Activated T-cell treated with anti-CD3 and anti-CD28 coated beads, Interleukin-2, amount 50 U/mL, for 1 hour (primary cell): ENCODE results near the gene PCGF3.

Source experiments
- DNase-seq: peaks from one replicate; pipeline ENCODE4 v3.0.0-alpha.2; 2020

PCGF3 gene, protein sequence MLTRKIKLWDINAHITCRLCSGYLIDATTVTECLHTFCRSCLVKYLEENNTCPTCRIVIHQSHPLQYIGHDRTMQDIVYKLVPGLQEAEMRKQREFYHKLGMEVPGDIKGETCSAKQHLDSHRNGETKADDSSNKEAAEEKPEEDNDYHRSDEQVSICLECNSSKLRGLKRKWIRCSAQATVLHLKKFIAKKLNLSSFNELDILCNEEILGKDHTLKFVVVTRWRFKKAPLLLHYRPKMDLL

DNA sequence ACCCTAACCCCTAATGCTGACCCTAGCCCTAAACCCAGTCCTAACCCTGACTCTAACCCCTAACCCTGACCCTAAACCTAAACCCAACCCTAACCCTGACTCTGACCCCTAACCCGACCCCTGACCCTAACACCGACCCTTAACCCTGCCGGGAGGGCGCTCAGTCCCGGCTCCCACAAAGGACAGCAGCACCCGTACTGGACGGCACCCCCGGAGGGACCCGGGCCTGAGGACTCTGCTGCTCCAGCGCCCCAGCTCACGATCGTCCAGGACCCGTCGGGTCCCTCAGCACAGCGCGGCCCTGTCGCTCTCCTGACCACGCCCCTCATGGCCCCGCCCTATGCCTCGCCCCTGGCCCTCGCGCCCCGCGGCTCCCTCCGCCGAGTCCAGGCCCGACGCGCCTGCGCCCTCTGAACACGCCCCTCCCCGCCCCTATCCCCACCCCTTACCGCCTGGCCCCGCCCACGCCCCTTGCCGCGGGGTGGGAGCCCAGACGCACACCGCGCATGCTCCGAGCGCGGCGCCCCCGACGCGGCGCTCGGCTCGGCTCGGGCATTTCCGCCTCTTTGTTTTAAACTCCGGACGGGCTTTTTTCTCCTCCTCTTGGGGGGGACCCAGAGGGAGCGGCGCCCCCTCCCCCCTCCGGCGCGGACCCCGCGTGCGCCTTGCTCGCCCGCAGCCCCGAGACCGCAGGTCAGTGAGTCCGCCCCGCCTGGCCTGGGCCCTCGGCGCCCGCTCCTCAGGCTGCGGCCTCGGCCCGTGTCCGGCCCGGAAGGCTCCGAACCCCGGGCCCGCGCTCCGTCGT is at the start of gene PCGF3:
Gene PCGF3, plus strand, starts transcription at position 555 of the 805 bp plus-strand sequence. CDS start 27,849 bp downstream, outside the sequence.
- peak; percentile 97 for DNase-seq

DNA sequence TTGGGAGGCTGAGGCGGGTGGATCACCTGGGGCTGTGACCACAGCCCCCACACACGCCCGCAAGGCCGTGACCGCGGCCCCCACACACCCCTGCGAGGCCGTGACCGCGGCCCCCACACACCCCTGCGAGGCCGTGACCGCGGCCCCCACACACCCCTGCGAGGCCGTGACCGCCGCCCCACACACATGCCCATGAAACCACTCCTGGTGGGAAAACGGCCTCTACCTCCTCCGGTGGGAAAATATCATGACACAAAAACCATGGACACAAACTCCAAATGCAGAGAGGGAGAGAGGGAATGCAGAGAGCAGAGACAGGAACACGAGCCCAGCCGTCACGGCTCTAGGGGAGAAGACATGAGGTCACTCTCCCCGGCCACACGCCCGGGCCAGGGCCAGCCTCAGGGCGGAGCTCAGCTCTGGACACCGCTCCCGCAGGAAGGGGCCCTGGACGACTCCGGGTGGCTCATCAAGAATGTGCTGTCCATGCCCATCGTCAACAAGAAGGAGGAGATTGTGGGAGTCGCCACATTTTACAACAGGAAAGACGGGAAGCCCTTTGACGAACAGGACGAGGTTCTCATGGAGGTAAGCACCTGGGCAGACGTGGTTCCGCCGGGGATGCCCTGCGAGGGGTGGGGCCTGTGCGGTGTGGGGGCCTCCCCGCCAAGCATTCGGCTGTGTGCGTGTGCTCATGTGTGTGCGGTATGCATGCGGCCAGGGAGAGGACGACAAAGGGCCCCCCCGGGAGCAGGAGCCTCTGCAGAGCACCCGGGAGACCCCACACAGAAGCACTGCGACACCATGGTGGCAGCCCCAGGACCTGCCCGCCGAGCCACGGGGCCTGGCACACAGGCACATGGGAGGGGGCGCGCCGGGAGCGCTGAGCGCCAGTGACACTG is 48.9 kb upstream of the PCGF3 start:
- DNase-seq = no peak

DNA sequence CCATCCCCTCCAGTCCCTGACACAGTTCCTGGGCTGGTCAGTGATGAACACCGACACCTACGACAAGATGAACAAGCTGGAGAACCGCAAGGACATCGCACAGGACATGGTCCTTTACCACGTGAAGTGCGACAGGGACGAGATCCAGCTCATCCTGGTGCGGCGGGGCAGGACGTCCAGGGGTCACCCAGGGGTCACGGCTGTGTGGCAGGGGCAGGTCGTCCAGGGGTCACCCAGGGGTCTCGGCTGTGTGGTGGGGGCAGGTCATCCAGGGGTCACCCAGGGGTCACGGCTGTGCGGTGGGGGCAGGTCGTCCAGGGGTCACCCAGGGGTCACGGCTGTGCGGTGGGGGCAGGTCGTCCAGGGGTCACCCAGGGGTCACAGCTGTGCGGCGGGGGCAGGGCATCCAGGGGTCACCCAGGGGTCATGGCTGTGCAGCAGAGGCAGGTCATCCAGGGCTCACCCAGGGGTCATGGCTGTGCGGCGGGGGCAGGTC is 48.2 kb upstream of the PCGF3 start:
- DNase-seq = no peak

DNA sequence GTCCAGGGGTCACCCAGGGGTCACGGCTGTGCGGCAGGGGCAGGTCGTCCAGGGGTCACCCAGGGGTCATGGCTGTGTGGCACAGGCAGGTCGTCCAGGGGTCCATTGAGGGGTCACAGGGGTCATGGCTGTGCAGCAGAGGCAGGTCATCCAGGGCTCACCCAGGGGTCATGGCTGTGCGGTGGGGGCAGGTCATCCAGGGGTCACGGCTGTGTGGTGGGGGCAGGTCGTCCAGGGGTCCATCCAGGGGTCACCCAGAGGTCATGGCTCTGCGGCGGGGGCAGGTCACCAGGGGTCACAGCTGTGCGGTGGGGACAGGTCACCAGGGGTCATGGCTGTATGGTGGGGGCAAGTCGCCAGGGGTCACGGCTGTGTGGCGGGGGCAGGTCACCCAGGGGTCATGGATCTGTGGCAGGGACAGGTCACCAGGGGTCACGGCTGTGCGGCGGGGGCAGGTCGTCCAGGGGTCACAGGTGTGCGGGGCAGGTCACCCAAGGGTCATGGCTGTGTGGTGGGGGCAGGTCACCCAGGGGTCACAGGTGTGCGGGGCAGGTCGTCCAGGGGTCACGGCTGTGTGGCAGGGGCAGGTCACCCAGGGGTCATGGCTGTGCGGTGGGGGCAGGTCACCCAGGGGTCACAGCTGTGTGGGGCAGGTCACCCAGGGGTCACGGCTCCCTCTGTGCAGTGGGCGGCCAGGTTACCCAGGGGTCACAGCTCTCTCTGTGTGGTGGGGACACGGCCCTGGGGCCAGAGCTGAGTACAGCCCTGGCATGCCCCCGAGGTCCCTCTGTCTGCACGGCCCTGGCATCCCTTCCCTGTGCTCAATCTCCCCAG is 47.6 kb upstream of the PCGF3 start:
- no peak for DNase-seq

DNA sequence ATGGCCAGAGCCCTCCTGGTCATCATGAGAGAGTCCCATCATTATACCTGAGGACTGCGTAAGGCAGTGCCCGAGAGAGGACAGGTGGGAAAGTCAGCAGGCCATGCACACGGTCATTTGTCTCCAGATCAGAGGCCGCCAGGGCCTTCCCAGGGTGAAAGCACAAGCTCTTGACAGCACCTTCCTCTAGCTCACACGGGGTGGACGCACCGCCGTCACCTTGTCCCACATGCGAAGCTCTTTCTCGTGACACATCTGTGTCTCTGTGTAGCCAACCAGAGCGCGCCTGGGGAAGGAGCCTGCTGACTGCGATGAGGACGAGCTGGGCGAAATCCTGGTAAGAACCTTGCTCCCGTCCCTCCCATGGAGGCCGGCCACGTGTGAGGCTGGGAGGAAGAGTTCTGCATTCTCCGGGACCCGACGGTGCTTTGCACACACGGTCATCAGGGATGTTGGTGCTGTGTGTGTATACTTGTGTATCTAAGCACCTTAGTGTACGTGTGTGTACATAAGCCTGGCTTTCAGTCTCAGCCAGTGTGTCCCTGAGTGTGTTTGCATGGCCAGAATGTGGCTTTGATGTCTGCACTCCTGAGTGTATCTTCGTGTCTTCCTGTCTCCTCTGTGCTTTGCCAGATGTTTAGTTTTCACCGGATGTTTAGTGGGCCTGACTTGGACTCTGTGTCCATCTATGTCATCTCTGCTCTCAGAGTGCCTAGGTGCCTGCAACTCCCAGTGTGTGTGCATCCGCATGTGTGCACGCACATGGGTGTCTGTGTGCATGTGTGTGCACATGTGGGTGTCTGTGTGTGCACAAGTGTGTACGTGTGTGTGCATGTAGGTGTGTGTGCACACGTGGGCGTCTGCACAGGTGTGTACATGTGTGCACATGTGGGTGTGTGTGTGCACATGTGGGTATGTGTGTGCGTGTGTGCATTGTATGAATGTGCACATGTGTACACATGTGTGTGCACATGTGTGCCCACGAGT is 46.7 kb upstream of the PCGF3 start:
- DNase-seq = no peak

DNA sequence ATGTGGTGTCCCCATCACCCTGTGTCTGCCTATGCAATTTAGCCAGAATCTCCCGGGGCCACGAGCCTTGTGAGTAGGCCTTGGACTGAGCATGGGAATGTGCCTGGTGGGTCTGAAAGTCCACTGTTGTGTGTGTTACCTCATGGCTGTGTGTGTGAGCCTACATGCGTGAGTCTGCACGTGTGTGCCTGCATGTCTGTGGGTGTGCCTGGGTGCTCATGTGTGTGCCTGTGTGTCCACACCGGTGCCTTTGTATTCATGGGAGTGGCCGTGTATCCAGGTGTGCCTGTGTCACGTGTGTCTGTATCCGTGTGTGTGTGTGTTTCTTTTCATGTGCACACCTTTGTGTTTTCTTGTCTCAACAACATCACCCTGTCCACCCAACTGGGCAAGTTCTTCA is 45.8 kb upstream of the PCGF3 start:
- DNase-seq = no peak

DNA sequence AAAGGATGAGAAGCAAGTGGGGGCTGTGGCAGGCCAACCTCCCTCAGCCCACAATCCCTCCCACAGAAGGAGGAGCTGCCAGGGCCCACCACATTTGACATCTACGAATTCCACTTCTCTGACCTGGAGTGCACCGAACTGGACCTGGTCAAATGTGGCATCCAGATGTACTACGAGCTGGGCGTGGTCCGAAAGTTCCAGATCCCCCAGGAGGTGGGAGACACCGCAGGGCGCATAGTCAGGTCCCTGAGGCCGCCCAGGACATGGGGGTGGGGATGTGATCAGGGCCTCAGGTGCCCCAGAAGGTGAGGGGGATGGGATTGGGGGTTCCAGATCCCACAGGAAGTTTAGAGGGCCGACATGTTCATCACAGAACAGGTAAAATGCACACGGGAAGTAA is 45.2 kb upstream of the PCGF3 start:
- DNase-seq = no peak

DNA sequence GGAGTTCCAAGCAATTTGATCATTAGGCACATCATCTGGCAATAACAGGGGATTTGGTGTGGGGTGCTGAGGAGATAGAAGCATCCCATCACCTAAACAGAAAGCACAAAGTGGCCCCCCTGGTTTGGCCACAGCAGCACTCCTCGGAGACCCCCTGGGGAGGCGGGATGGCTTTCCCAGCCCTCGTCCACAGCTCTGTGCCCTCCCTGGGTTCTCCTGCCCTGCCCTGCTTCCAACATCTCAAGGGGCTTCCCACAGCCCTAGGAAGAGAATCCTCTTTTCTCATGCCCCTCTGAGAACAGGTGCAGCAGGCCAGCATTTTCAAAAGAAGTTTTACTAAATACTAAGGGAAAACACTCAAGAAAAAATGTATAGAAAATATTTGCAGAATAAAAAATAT is 44.4 kb upstream of the PCGF3 start:
- no peak for DNase-seq

DNA sequence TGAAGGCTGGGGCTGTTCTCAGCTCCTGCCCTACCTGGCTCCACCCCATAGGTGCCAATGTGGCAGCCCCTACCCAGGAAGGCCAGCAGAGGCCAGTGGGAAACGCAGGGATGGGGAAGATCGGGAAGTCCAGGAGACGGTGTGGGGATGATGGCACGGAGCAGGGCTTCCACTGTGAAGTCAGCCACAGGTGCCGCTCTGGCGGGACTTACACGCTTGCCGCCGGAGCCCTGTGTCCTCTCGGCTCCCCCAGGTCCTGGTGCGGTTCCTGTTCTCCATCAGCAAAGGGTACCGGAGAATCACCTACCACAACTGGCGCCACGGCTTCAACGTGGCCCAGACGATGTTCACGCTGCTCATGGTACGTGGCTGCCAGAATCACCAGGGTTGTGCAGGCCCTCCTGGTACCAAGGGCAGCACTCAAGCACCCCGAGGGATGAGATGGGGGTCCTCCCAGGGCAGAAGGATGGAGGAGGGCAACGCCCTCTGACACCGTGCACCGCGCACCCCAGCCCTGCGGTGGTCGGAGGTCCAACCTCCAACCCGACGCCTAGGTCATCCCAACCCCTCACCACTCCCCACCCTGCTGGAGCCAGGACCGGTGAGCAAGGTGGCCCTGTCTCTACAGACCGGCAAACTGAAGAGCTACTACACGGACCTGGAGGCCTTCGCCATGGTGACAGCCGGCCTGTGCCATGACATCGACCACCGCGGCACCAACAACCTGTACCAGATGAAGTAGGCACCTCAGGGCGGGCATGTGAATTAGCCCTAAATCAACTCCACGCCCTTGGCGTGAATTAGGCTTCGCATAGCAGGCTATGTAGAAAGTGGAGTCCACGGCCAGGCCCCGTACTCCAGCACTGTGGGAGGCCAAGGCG is 43.5 kb upstream of the PCGF3 start:
- DNase-seq = no peak

DNA sequence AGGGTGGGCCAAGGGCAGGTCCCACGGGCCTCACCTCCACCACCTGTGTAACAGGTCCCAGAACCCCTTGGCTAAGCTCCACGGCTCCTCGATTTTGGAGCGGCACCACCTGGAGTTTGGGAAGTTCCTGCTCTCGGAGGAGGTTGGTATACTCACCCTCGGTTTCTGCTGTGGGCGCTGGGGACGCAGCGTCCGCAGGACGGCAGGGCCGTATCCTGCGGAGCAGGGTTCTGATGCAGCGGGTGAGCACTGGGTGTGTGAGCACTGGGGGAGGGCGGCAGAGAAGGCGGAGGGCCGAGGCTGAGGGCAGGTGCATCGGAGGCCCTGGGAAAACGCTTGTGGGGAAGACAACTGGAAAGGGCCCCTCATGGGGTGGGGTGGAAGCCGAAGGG is 42.6 kb upstream of the PCGF3 start:
- no peak for DNase-seq

DNA sequence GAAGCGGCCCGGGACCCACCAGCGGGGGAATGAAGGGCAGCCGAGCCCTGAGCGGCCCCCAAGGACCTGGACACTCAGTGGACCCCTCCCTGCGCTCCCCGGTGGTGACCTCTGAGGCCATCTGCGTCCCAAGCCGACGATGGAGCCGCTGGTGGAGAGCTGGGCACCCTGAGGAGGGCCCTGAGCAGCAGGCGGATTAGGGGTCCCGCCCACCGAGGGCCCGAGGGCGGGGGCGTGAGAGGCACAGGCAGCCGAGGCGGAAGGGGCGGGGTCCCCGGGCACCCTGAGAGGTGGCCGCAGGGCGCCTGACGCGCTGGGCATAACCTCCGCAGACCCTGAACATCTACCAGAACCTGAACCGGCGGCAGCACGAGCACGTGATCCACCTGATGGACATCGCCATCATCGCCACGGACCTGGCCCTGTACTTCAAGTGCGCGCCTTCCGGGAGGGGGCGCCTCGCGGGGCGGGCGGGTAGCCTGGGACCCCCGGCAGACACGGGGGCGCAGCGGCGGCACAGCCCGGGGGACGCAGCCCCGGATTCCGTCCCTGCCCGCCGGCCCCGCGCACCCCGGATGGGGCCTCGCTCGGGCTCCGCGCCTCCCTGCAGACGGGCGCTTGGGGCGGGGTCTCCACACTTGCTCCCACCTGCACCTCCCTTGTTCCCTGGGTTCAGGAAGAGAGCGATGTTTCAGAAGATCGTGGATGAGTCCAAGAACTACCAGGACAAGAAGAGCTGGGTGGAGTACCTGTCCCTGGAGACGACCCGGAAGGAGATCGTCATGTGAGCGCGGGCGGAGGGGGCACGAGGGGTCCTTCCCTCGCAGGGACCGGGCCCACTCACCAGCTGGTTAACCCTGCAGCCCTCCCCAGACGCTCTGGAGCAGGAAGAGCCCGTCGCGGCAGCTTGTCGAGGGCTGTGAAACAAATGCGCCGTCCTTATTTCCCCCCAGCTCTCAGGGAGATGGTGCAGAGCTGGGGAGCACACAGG is 41.9 kb upstream of the PCGF3 start:
- peak; percentile 76 for DNase-seq

DNA sequence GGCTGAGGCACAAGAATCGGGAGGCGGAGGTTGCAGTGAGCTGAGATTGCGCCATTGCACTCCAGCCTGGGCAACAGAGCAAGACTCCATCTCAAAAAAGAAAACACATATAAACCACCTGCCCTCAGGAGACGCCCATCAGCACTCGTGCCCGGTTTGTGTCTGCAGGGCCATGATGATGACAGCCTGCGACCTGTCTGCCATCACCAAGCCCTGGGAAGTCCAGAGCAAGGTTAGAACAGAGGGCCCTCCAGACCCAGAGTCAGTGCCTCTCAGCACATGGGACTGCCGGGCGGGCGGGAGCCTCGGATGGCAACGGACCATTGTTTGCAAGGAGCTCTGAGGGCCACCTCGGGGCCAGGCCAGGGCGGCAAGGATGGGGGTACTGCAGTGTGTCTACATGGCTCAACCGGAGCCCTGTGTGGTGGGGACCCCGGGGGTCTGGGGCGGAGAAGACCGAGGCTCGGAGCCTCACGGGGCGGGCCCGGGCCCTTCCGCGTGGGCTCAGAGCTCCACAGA is 40.9 kb upstream of the PCGF3 start:
- DNase-seq = no peak

DNA sequence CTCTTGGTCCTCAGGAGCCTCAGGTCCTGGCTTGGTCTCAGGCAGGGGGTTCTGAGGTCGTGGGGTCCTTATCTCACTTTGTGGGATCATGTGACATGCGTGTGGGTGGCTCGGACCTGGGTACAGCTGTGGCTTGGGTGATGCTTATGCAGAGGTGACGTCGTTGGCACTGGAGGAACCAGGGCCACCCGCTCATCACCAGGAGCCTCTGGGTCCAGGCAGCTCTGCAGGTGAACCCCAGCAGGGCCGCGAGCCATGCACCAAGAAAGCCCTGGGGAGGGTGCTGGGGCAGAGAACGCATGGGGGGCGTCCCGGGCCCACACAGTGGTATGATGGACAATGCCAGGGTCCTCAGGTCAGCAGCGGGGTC is 40.3 kb upstream of the PCGF3 start:
- DNase-seq = no peak

DNA sequence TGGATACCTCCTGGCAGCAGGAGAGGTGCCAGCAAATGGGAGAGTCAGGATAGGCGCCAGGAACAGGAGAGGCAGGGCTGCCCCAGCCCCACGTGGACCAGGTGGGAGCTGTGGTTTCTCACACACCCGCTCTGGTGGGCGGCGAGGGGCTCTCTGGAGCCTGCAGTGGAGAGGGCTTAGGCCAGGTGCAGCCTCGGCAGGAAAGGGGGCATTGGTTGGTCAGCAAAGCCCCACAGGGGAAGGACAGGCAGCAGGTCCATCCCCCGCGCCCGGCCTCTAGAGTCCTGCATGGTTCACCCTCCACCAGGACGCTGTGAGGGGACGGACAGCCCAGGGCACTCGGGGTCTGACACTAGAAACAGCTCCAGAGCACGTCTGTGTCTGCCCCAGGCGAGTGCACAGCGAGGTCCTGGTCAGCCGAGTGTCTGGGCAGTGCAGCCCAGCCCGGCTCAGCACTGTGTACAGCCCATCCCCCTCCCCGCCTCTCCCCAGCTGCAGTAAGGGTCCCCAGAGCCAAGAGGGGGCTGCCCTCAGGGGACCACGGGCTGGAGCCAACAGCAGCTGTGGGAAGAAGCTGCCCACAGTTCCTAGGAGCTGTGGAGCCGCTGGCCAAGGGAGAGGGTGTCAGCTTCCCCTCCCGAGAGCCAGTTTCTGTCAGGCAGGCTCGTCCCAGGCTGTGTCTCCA is 39.7 kb upstream of the PCGF3 start:
- DNase-seq = no peak

DNA sequence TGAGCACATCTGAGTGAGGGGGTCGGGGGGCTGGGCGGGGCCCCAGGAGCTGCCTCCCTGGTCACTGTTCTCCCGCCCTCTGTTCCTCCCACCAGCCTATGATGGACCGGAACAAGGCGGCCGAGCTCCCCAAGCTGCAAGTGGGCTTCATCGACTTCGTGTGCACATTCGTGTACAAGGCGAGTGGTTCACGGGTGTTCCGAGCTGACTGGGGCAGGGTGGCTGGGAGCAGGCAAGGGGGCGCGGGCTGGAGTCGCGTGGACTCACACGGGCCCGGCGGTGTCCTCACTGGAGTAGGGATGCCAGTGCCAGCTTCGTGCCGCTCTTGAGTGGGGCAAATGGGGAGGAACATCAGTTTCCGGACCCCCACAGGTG is 39.2 kb upstream of the PCGF3 start:
- no peak for DNase-seq

DNA sequence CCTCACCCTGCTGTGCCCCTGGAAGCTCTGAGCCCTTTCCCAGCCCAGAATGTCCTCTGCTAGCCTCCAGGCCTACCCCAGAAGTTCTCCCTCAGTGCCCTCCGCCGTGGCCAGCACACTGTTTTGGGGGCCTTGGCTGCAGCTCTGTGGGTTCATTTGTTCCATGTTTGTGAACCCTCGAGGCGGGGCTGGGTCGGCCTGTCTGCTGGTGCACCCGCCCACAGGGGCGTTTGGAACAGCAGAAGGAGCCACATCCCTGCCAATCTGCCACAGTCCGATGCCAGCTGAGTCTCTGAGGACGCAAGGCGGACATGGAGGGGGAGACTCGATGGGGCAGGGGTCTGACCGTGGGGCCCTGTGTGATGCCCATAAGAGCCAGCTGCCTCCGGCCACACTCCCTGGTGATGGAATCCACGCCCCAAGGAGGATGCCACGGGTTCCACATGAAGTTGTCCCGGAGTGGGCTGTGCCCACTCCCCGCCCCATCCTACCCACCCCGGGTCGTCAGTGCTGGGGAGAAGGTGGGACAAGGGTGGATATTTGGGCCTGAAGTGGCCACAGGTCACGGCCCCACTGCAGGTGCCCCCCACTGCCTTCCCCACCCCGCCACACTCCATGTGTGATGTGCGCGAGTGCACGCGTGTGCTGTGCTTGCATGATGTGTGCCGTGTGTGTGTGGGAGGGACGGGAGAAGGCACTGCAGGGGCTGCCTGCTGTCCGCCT is 38.6 kb upstream of the PCGF3 start:
- DNase-seq = no peak

DNA sequence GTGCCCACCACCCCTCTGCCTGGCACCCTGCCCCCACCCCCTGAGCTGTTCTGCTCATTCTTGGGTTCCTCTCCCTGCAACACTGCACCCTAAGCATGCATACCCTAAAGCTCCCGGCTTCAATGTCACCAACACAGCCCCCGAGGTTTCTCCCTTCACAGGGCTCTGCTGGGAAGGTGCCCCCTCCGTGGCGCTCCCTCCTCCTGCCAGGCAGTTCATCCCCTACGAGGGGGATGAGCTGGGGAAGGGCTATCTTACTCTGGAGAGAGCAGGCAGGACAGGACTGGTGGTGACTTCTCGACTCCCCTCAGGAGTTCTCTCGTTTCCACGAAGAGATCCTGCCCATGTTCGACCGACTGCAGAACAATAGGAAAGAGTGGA is 38.1 kb upstream of the PCGF3 start:
- no peak for DNase-seq
